Raji (cell line): ENCODE measurements around the gene AFF1.

Experiments used
- POLR2A ChIP-seq: IDR thresholded peaks from 2 replicates; pipeline ENCODE4 v1.6.1; 2011; ENCODE audit warnings: low read depth, low read length, control low read depth; ENCODE audit not compliant: insufficient read depth

The AFF1 gene

GRCh38 chr4:86910369-86910768, 24.4 kb upstream of the AFF1 start:
- no peak for TF ChIP-seq POLR2A

- TF ChIP-seq POLR2A: no peak
These were observed 23.8 kb upstream of the AFF1 start for GRCh38 chr4:86910820-86911684.

DNA sequence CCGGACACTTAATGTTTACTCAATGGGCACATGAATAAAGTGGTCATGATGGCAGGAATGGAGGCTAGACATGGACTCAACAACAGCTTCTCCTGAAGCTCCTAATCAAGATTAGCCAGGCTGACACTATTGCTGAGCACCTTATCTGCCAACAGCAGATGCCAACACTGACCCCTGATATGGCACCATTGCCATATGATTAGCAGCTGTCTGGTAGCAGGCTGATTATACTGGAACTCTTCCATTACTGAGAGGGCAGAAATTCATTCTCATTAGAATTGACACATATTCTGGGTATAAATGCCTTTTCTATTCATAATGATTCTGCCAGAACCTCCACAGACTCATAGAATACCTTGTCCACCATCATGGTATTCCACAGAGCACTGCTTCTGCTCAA, 18.4 kb upstream of the AFF1 start:
- no peak for TF ChIP-seq POLR2A

GRCh38 chr4:86917212-86918039, 17.4 kb upstream of the AFF1 start:
- no peak for TF ChIP-seq POLR2A

GRCh38 chr4:86918539-86919072, 16.2 kb upstream of the AFF1 start:
- TF ChIP-seq POLR2A: no peak

DNA sequence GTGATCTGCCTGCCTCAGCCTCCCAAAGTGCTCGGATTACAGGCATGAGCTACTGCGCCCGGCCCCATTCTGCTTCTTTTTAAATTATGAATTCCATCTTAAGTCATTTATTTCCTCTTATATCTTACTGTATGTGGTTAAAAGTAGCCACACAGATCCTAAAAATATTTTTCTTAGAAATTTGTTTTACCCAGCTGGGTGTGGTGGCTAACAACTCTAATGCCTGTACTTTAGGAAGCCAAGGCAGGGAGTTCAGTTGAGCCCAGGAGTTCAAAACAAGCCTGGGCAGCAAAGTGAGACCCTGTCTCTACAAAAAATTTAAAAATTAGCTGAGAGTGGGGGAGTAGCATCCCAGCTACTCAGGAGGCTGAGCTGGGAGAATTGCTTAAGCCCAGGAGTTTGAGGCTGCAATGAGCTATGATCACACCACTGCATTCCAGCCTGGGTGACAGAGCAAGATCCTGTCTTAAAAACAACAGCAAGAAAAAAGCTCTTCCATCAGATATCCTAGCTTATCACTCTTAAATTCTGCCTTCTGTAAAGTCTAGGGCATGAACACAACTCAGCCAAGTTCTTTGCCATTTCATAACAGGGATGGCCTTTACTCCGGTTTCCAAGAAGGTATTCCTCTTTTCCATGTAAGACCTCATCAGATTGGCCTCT, 15.1 kb upstream of the AFF1 start:
- TF ChIP-seq POLR2A: no peak

- TF ChIP-seq POLR2A: no peak
These were observed 13.1 kb upstream of the AFF1 start for GRCh38 chr4:86921608-86922252.

- TF ChIP-seq POLR2A: no peak
These were observed 10.0 kb upstream of the AFF1 start for GRCh38 chr4:86924811-86925210.

DNA sequence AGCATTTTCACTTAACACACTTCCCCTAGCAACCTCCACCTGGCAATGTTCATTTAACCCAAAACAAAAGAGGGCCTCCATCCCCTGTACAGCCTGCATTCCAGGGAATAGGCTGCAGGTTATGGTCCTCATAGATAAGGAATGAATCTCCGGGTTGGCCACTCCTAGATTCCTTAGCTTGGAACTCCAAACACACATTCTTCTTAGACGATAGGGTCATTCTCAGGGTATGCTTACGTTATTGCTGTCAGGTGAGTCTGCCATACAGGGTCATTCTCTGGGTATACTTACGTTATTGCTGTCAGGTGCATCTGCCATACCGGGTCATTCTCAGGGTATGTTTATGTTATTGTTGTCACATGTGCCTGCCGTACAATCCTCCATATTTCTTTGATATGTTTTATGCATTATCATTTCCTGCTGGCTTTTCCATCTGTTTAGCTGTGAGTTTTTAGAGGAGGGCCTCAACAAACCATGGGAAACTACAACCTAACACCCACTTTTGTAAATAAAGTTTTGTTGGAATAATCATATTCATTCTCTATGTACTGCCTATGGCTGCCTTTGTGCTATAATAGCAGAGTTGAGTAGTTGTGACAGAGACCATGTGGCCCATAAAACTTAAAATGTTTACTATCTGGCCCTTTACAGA, 8.2 kb upstream of the AFF1 start:
- TF ChIP-seq POLR2A: no peak

DNA sequence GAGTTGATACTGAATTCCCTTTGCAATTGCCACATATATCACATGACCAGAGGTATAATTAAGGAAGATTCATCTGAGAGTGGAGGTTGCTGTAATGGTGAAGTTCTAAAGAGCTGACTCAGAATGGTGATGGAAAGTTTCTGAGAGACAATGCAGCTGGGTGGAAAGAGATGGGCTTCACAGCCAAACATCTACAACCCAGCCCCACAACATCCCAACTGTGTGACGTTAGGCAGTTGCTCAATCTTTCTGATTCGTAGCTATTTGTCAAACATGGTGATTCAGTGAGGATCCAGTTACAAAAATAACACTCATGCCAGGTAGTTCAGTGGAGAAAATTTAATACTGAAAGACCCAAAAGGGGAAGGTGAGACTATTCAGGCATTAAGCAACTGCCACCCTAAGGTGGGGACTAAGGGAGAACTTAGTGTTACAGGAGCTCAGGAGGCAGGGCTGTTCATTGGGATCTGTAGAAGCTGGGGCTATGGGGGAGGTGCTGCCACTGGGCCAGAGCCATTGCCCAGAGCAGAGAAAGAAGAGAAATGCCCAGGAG, 6.9 kb upstream of the AFF1 start:
- TF ChIP-seq POLR2A: no peak

DNA sequence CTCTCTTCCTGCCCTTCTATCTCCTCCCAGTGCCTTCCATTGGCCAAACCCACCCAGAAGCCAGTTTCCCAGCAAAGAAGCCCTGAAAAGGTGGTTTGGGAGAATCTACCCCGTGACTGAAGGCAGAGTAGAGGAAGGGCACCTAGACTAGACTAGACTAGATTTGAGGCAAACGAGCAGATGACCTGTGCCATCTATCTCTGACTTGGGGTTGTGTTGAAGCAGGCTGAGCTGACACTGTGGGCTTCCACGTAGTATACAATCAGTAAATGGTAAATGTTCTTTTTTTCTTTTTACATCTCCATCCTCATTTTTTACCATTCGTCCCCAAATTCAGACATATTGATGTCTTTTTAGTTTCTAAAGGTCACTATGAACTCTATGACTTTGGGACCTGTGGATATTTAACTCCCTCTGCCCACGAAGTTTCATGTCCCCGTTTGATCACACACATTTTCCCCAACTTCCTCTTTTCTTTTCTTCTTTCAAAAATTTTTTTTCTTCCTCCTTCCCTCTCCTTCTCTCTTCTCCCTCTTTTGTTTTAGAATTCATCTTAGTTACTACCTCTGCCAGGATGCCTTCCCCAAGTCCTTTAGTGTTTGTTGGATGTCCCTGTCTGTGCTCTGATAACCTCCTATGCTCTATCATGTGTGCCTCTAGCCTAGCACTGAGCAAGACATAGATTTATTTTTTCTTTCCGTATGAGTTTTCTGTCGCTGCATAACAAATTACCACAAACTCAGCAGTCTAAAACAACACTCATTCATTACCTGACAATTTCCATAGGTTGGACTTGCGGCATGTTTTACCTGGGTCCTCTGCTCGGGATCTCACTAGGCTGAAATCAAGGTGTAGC, 6.2 kb upstream of the AFF1 start:
- no peak for TF ChIP-seq POLR2A

GRCh38 chr4:86934147-86934770, 552 bp upstream of the AFF1 start:
- TF ChIP-seq POLR2A: no peak

- no peak for TF ChIP-seq POLR2A
These were observed 698 bp downstream of the AFF1 start for GRCh38 chr4:86935566-86935852.
